HL-60 (cell line): Measurements from ENCODE around the gene ERCC2.

Source experiments
- GABPA ChIP-seq: IDR thresholded peaks from 2 replicates; pipeline ENCODE4 v1.6.1; 2012; ENCODE audit warnings: low read depth
- POLR2AphosphoS5 ChIP-seq: IDR thresholded peaks from 2 replicates; pipeline ENCODE4 v1.6.1; 2012; ENCODE audit warnings: low read depth
- TF ChIP-seq, protein P1 (sequence below): IDR thresholded peaks from one replicate; pipeline ENCODE4 v1.5.1; 2011; ENCODE audit warnings: low read length, control low read depth, inconsistent platforms; ENCODE audit not compliant: insufficient read depth
- TF ChIP-seq, protein P2 (sequence below): IDR thresholded peaks from 2 replicates; pipeline ENCODE4 v1.6.1; 2012; ENCODE audit warnings: low read depth; ENCODE audit not compliant: insufficient replicate concordance

DNA sequence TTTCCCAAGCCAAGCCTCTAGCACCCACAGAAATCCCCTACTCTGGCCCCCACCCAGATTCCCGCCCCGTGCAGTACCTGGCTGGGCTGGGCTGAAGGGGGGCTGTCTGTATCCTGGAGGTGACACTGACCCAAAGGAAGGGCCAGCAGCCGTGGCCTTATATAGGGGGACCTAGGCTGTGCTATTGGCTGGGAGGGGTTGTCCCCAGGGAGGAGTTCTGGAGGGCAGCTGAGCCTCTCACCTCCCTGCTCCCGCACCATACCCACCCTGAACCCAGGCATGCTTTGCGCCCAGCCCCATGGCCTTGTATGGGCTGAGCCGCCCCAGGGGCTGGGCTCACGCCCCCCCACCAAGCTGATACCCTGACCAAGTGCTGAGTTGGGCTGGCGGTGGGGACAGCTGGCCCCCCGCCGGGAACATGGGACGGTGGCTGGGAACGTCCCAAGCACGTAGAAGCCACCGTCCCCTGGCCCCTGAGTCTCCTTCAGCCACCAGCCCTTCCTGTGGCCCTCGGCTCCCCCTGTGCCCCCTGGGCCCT, 47.6 kb downstream of the ERCC2 start, which contains the start of gene CKM:
- TF ChIP-seq, protein P1, sequence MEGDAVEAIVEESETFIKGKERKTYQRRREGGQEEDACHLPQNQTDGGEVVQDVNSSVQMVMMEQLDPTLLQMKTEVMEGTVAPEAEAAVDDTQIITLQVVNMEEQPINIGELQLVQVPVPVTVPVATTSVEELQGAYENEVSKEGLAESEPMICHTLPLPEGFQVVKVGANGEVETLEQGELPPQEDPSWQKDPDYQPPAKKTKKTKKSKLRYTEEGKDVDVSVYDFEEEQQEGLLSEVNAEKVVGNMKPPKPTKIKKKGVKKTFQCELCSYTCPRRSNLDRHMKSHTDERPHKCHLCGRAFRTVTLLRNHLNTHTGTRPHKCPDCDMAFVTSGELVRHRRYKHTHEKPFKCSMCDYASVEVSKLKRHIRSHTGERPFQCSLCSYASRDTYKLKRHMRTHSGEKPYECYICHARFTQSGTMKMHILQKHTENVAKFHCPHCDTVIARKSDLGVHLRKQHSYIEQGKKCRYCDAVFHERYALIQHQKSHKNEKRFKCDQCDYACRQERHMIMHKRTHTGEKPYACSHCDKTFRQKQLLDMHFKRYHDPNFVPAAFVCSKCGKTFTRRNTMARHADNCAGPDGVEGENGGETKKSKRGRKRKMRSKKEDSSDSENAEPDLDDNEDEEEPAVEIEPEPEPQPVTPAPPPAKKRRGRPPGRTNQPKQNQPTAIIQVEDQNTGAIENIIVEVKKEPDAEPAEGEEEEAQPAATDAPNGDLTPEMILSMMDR: no peak
- TF ChIP-seq, protein P2, sequence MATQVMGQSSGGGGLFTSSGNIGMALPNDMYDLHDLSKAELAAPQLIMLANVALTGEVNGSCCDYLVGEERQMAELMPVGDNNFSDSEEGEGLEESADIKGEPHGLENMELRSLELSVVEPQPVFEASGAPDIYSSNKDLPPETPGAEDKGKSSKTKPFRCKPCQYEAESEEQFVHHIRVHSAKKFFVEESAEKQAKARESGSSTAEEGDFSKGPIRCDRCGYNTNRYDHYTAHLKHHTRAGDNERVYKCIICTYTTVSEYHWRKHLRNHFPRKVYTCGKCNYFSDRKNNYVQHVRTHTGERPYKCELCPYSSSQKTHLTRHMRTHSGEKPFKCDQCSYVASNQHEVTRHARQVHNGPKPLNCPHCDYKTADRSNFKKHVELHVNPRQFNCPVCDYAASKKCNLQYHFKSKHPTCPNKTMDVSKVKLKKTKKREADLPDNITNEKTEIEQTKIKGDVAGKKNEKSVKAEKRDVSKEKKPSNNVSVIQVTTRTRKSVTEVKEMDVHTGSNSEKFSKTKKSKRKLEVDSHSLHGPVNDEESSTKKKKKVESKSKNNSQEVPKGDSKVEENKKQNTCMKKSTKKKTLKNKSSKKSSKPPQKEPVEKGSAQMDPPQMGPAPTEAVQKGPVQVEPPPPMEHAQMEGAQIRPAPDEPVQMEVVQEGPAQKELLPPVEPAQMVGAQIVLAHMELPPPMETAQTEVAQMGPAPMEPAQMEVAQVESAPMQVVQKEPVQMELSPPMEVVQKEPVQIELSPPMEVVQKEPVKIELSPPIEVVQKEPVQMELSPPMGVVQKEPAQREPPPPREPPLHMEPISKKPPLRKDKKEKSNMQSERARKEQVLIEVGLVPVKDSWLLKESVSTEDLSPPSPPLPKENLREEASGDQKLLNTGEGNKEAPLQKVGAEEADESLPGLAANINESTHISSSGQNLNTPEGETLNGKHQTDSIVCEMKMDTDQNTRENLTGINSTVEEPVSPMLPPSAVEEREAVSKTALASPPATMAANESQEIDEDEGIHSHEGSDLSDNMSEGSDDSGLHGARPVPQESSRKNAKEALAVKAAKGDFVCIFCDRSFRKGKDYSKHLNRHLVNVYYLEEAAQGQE: no peak
- no peak for TF ChIP-seq POLR2AphosphoS5
- TF ChIP-seq GABPA: no peak
